HG02610 (cell line): ENCODE data around the gene TCF4.

Experiments
- ATAC-seq: cut with Tn5 transposase; IDR thresholded peaks from one replicate; pipeline ENCODE4 v1.9.1; 2021; ENCODE audit warnings: mild to moderate bottlenecking, moderate library complexity; ENCODE audit not compliant: unreplicated experiment

Gene TCF4

DNA sequence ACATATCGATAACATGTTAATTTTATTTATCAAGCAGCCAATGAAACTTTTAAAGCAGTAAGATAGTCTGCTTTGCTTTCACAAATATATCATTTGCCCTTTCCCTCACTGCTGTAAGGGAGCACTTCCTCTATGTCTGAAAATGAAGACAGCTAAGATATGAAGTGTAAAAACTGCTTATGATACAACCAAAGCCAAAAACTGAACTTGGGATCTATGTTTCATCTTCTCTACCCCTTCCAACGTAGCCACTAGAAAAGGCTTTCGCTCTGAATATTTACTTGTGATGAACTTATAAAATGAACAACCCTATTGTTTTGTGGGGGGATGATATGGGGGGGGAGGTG lies 140.3 kb downstream of the TCF4 start:
- ATAC-seq: no peak

DNA sequence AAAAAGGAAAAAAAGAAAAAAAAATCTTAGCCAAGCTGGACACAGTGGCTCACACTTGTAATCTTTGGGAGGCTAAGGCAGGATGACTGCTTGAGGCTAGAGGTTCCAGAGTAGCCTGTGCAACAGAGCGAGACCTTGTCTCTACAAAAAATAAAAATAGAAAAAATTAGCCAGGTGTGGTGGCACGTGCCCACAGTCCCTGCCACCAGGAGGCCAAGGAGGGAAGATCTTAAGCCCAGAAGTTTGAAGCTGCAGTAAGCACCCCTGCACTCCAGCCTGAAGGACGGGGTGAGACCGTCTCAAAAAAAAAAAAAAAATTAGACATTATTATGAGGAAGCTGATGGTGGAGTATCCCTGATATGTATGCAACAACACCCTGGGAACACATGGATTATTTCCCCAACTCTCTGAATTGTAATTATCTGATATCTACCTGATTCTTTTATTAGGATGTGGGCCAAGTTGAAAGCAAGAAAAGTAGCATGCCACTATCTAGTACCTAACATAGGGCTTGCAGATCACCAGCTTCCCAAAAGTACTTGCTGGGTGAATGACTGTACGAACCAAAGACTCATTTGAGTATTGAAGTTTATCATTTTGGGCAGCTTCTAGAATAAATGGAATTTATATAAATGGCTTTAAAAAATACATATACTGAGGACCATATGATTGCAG lies 140.9 kb downstream of the TCF4 start:
- no peak for ATAC-seq

DNA sequence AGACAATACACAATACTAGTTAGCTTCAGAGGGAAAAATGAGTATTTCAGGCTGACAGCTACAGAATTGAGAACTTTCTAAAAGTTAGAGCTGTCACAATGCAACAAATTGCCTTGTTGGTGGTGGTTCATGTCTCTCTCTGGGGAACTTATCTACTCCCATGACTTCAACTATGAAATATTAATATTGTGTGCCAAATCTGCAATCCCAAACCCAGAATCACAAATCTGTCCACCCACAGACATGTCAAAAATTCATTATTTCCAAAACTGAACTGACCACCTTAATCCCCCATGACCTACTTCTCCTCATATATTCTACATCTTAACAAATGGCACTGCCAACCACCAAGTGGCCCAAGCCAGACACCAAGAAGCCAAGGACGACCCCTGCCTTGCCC lies 143.5 kb downstream of the TCF4 start:
- no peak for ATAC-seq

- no peak for ATAC-seq
Observed at GRCh38 chr18:55443776-55444175, 144.2 kb downstream of the TCF4 start.

- no peak for ATAC-seq
Observed at GRCh38 chr18:55442561-55442960, 145.4 kb downstream of the TCF4 start.

DNA sequence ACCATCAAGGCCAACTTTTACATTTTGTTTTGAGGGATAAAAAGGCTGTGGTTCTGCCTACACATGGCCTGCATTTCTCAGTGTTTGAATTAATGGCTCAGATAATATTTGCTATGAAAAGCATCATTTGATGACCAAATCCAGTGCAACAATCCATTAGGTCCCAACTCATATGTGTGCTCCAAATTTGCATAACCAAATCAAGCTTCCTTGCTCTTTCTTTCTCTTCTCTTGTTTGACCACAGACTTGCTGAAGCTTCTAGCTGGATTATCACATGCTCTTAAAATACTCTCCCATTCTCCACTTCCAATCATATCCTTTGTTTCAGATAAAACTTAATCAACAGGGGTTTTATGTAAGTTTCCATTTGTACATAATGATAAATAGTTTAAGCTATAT lies 147.0 kb downstream of the TCF4 start:
- no peak for ATAC-seq

DNA sequence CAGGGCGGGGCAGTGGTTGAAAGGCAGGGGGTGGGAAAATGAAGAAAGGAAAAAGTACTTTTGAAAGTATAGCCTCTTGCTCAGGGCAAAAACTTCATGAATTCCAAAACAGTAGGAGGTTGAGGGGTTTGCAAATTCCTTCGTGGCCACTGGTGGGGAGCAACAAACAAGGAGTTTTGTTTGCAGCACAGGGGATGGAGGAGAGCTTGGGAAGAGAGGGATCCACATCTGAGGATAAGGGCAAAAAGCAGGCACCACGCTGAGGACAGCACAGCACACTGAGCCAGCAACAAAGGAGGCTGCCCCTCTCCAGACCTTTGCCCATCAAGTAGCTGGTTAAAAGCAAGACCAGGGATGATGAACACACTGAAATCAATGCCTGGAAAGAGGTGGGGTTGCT lies 148.9 kb downstream of the TCF4 start:
- no peak for ATAC-seq

GRCh38 chr18:55435592-55435991 lies 152.4 kb downstream of the TCF4 start:
- no peak for ATAC-seq

GRCh38 chr18:55433648-55434047 lies 154.3 kb downstream of the TCF4 start:
- no peak for ATAC-seq

GRCh38 chr18:55433140-55433539 lies 154.9 kb downstream of the TCF4 start:
- ATAC-seq: no peak

GRCh38 chr18:55432307-55433040 lies 155.5 kb downstream of the TCF4 start:
- ATAC-seq: no peak

DNA sequence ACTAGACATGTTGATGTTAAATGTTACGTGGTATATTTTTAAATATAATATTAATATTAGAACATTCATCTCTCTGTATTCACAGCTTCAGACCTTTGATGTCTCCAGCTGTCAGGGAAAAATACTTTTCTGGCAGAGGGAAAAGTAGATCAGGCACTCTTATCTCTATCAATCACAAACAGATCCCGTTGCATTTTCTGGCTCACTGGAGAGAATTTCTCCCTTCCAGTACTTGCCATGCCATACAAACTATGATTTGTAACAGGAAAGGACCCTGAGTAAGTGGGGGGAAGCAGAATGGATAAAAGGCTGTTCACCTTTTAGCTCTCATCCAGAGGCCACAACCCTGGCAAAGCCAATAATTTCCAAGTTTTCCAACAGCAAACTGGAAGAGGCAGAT lies 158.0 kb downstream of the TCF4 start:
- ATAC-seq: no peak

DNA sequence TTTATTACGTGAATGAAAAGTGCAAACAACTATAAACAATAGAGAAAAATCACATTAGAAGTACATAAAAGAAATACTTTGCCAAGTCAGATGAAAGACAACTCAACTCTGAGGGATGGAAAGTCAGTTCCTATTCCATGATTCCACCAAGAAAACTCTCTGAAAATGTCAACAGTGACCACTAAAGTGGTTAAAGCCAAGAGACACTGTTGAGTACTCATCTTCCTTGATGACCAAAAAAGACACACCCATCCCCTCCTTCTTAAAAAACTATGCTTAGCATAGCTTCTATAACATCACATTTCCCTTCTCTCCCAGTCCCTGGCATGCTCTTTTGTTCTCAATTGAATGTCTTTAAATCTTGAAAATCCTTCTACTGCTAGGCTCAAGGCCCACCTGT lies 160.0 kb downstream of the TCF4 start:
- no peak for ATAC-seq

- ATAC-seq: no peak
Observed at GRCh38 chr18:55425698-55426097, 162.3 kb downstream of the TCF4 start.

- ATAC-seq: no peak
Observed at GRCh38 chr18:55422456-55423180, 165.4 kb downstream of the TCF4 start.

DNA sequence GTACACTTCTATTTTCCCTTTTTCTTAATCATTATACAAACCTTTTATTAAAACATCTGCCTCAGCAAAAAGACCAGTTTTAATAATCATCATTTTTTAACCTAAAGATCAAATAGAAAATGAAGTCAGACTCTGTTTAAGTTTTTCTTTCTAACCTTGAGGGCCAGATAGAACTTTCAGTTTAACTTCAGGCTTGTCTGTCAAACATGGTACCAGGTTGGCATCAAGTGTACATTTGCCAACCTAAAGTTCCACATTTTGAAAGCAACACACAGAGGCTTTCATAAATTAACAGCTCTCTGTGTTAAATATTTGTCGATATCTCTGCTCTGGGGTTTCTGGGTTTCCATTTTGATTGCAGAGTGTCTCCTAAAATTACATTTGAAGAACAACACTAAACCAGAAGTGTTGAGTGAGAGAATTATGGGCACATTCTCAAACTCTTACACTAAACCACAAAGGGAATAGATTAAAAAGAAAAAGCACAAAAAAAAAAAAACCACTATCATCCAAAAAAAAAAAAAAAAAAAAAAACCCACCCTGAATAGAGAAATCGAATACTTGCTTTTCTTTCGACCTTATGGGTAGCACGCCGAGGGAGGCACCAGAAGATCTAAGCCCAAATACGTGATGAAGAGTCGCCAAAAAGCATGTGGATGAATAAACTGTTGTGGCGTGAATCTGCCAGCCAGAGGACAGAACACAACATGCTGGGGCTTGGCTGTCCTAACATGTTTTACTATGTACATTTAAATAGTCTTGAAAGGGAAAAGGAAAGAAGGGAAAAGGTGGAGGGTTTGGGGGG lies 166.2 kb downstream of the TCF4 start:
- no peak for ATAC-seq

DNA sequence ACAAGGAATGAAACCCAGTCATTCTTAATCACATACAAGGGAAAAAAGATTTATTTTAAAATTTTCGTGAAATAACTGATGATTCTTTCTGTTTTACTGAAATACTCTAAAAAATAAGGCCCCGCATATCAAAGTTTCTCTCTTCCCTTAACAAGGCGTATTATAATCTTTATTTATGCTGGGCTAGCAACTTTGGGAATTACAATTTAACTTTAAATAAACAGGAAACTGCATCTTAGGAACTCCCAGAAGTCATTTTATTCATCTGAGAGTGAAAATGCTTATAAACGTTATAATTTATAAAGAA lies 166.7 kb downstream of the TCF4 start:
- ATAC-seq: no peak

- peak; percentile 68 for ATAC-seq
Observed at GRCh38 chr18:55420665-55421307, 167.2 kb downstream of the TCF4 start.

- ATAC-seq: peak; percentile 17
Observed at GRCh38 chr18:55419947-55420664, 167.9 kb downstream of the TCF4 start.
